NCI-H2107 (cell line): ENCODE results near the gene MAD1L1.

ENCODE experiments used
- DNase-seq: peaks from one replicate; lab custom pipeline; 2025; lab: John Stamatoyannopoulos, UW

MAD1L1 gene

GRCh38 chr7:2140216-2141020 is 92.3 kb downstream of the MAD1L1 start:
- DNase-seq: no peak

DNA sequence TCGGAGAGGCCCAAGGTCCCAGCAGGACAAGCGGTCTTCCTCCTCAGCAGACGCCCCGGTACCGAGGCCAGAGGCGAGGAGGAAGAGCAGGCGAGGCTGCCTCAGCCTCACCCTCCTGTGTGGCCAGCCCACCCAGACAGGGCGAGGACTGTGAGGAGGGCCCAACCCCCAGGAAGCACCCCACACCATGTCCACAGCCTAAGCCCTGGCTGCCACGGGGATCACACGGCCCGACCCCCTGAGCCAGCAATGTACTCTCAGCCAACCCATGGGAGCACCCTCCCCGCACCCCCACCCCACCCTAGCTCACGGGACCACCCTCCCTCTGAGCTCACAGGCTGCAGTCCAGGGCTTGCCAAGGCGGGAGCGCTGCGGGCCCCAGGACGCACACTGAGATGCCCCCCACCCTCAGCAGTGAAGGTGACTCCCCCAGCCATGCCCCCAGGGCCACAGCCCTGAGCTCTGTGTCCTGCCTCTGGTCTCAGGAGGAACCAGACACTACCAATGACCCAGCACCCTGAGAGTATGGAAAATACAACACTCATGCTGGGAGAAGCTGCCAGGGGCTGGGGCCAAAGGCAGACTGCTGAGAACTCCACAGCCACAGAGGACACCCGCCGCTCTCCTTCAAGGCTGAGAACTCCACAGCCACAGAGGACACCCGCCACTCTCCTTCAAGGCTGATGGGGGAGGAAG is 93.6 kb downstream of the MAD1L1 start:
- DNase-seq: no peak

DNA sequence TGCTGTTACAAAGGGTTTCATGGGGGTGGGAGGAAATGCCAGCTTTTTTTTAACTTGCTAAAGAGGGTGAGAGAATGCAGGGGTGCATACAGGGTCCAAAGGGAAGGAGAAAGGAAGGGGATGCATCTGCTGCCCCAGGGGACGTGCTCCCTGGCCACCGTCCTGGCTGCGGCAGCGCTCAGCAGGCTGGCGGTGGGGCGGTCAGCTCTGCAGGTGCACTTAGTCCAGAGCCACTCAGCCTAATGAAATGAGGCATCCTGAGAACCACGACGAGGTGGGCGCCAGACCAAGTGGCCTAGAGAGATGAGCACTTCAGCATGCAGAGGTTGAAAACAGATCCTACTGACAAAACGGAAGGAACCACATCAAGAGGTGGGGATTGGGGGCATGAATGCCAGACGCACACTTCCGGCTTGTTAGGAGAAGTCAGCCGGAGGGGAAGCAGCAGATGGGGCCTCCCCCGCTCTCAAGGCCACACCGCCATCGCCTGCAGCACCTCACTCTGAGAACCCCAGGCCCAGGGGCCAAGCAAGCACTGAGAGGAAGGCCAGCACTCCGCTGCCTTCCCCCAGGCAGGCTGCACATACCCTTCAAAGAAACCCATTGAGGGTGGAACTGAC is 94.5 kb downstream of the MAD1L1 start:
- DNase-seq: no peak

GRCh38 chr7:2134740-2135139 is 98.0 kb downstream of the MAD1L1 start:
- no peak for DNase-seq

DNA sequence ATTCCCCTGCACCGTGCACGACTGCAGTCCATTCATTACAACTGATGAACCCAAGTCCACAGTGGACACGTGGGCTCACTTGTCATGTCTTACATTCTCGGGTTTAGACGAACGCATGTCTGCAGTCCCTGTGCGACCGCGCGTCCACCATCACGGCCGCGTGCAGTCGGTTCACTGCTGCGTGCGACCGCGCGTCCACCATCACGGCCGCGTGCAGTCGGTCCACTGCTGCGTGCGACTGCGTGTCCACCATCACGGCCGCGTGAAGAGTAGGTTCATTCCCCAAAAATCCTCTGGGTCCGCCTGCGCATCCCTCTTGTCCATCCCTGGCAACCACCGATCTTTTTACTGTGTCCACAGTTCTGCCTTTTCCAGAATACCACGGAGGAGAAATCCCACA is 100.5 kb downstream of the MAD1L1 start:
- no peak for DNase-seq

GRCh38 chr7:2131800-2132199 is 100.9 kb downstream of the MAD1L1 start:
- no peak for DNase-seq

- no peak for DNase-seq
Measured at GRCh38 chr7:2131341-2131740, 101.4 kb downstream of the MAD1L1 start.

- DNase-seq: no peak
Measured at GRCh38 chr7:2130096-2130375, 102.7 kb downstream of the MAD1L1 start.

GRCh38 chr7:2129323-2130095 is 103.2 kb downstream of the MAD1L1 start:
- DNase-seq: no peak

GRCh38 chr7:2128601-2129322 is 104.0 kb downstream of the MAD1L1 start:
- DNase-seq: no peak

- peak; percentile 83 for DNase-seq
Measured at GRCh38 chr7:2126621-2127020, 106.1 kb downstream of the MAD1L1 start.

GRCh38 chr7:2125931-2126330 is 106.8 kb downstream of the MAD1L1 start:
- no peak for DNase-seq

DNA sequence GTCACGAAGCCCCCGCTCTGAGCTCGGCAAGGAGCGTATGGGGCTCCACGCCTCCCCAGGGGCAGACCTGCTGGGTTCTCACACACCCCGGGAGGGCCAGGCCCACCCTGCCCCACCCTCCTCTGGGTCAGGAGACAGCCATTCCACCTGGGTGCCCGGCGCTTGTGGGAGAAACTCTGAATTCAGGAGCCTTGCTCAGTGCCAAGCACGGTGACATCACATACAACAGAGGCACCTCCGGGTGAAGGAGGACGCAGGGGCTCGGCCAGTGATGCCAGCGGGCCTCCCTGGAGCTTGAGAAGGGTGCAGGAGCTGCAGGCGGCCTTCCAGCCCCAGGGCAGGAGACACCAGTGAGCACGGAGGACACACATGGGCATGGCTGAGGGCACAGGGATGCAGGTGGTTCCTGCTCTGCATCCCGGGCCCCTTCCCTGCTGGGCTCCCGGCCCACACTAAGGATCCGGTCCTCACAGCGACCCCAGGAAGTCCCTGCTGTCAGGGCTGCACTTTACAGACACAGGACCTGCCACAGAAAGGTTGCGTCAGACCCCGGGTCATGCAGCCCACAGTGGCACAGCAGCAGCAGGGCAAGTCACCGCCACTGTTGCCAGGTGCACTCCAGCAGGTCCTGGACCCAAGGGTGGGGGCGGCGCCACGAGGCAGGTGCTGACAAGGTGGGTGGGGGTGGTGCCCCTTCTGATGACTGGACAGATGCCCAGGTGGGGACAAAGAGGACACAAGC is 108.0 kb downstream of the MAD1L1 start:
- peak; percentile 27 for DNase-seq

- DNase-seq: no peak
Measured at GRCh38 chr7:2123916-2124315, 108.8 kb downstream of the MAD1L1 start.

DNA sequence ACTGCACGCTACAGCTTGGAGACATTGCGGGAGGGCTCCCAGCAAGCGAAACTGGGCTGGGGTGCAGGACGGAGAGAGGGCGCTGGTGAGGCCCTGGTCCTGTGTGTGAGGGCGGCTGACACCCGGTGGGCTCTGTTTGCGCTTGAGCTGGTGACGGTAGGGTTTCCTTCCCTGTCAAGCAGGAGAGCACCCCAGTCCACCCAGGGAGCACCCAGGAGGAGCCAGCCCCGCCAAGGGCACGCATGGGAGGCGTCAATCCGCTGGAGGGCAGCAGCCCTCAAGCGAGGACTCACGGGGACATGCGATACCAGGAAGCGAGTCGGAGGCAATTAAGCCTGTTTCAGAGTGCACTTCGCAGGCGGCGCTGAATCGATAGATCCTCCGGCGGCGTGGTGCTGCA is 109.4 kb downstream of the MAD1L1 start:
- DNase-seq: peak; percentile 96

GRCh38 chr7:2122651-2123050 is 110.1 kb downstream of the MAD1L1 start:
- peak; percentile 26 for DNase-seq

DNA sequence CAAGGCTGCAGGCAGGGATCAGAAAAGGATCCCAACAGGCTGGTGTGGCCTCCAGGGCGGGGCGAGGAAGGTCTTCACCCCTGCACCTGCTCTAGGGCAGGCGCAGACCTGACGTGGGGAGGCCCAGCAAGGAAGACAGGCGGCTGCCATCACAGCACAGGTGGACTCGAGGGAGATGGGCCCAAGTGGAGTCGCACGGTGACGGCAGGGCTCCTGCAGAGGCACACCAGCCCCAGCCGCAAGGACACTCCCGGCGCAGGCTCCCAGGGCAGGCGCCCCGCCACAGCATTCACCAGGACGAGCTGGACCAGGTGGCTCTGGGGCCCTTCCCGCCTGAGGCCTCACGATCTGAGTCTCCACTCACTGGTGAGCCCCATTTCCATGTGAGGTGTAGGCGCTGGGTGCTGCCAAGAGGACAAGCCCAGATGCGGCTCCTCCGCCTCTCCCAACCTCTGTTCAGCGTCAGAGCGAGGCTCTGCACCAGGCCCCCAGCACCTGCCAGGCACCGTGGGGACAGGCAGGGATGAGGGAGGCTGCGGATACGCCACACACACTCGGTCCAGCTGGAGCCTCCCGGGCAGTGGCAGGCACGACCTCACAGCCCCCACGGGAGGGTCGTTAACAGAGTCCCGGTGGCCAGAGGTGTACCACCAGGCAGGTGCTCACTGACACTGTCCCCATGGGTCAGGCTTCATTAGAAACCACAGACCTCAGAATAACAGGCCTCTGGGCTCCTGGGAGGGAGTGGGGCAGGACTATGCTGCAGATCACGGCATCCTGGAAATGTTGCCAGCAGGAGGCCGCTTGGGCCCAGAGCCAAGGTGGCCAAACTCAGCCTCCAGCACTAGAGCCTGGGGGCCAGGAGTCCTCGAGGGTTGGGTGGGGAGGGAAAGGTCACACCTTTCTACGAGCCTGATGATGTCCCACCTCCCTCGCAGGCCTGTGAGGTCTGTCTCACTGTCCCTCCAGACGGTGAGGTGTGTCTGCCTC is 111.6 kb downstream of the MAD1L1 start:
- DNase-seq: no peak

DNA sequence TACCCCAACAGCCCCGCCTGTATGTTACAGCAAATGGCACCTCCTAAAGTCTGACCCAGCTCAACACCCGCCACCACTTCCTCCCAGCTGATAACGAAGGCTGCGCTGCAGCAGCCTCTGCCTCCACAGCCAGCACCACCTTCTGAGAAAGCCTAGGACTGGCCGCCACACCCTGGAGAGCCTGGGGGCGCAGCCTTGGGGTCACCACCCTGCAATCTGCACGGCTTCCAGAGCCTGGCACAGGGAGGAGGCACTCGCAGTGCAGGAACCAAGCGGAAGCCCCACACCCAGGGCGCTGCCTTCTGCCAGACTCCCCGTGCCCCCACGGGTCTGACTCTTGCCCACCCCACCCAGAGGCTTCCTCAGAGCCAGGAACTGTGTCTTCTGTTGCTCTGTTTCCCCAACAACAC is 112.5 kb downstream of the MAD1L1 start:
- no peak for DNase-seq

- no peak for DNase-seq
Measured at GRCh38 chr7:2118630-2119190, 114.0 kb downstream of the MAD1L1 start.

DNA sequence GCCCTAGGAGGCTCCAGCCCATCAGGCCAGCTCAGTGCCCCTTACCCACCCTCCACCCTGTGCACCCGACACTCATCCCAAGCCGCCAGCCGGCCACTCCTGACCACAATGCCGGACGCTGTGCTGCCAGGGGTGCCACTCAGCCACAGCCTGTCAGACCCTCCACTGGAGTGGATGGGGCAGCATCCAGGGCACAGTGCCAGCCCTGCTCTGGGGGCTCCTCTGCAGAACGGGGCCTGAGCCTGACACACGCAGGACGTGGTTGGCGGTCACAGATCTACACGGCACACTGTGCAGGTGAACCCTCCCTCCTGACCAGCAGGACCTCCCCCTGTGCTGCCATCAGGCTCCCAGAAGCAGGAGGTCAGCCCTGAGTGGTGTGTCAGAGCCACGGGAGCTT is 114.7 kb downstream of the MAD1L1 start:
- DNase-seq: no peak
